ENCODE data around the gene ADAM10.

ADAM10 gene

GRCh38 chr15:58549013-58549784 is 200.3 kb downstream of the ADAM10 start:
- no peak for DNase-seq

DNA sequence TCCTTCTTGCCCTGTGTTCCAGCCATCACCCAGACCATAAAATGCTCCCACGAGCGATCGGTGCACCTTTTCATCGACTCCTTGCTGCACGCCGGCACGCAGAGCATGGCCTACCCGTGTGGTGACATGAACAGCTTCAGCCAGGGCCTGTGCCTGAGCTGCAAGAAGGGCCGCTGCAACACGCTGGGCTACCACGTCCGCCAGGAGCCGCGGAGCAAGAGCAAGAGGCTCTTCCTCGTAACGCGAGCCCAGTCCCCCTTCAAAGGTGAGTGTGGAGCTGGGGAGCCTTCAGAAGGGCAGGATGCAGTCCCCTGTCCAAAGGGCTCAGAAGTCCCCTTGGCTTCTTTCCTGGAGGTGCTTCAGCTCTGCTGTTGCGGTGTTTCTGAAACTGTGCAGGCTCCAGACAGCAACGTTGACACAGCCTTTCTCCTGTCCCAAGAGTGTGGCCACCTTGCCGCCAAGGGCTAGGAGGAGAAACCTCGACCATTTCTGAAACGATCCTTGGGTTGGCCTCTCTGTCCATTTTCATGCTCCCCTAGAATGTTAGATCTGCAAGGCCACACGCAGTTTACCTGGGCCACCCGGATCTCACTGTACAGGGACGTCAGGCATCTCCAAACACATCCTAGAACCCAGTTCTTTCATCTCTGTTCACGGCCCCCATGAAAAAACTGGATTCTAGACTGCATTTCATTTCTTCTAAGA is 201.0 kb downstream of the ADAM10 start:
- DNase-seq, result no peak

GRCh38 chr15:58547628-58548307 is 201.7 kb downstream of the ADAM10 start:
- DNase-seq, result no peak

DNA sequence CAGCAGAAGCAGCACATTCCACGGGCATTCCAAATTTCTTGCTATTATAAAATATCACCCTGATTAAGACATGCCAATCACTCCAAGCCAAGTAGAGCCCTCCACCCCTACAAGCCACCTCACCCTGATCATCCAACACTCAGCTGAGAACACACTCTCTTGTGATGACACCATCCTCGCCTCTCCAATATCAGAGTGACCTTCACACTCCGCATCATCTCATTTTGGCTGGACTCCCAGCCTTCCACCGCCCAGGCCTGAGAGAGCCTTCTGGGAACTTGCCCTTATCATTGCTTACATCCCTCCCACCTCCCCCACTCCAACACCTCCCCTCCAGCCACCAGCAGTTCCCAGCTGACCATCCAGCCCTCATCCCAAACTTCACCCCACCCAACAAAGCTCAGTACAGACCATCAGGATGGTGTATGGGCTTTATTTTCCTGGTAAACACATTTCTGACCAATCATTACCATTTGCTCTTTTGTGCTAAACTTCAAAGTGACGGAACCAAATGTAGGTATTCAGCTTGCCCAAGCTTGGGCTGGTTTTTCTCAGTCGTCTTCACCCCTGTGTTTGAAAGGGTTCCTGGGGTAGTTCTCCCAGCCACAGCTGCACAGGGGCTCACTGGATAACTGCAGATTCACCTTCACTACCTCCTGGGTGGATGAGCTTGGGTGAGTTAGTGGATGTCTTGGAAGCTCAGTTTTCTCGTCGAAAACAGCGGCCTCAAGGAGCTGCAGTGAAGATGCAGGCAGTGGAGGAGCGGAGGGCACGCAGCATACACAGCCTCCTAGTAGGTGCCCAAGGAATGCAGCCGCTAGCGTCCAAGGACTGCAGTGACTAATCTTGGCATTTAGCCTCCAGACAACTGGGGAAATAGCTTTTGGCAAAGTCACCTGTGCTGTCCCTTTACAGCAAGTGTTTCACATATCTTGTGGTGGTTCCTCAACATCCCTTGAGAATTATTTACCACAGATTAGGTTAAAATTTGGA is 202.6 kb downstream of the ADAM10 start:
- no peak for DNase-seq

DNA sequence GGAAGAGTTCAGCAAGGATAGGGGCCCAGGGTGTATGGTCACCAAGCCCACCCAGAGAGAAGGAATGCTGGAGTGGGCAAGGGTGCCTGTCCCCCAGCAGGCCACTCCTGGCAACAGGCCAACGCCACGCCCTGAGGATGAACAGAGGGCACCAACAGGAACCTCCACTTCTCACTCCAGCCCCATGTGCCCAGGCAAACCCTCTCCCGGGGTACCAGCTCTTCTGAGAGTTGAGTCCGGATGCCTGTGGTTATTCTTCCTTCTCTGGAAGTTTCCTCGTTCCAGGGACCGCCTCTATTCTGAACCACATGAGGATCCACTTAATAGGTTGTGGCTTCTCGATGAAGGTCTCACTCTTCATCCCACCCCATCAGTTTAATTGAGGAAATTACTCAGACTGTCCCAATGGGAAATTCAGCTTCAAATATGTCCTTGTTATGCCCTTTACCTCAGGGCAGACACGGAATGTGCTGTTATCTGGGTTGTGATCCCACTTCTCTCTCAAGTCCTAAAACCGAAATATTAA is 203.4 kb downstream of the ADAM10 start:
- DNase-seq, result no peak

DNA sequence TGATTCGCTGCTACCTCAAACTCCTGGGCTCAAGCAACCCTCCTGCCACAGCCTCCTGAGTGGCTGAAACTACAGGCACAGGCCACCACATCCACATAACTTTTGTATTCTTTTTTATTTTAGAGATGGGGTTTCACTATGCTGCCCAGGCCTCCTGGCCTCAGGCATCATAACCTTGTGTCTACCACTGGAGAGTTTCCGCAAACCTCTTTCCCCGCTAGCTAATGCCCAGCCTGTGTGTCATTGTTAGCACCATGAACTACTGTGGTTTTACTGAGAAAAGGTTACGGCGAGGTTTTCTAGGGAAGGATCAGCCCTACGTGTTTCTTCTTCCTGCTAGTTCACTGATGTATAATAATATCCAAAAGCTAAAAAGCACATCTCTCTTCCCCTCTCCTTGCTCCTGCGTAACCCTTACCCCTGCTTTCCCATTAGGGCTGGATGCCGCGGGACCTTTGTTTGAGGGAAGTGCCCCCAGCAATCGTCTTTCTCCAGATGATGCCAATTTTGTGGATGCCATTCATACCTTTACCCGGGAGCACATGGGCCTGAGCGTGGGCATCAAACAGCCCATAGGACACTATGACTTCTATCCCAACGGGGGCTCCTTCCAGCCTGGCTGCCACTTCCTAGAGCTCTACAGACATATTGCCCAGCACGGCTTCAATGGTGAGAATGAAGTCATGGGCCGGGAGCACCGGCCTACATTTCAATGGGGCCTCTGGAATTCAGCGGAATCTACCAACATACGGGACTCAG is 204.0 kb downstream of the ADAM10 start:
- DNase-seq, result no peak

DNA sequence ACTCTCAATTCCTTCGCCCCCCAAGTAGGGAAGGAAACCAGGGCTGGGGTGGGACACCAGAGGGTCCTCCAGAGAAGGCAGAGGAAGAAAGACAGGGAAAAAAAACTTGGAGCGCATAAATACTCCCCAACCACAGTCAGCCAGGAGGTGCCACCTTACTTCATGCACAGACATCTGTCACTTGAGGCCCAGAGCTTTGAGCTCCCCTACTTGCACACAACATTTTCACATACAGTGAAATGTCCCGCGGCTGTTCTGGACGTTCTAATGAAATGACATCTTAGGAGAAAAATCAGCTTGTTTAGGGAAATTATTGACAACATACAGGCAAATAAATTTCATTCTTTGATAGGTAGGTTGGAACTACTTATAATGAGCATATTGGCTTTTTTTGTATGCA is 204.8 kb downstream of the ADAM10 start:
- DNase-seq, result no peak

DNA sequence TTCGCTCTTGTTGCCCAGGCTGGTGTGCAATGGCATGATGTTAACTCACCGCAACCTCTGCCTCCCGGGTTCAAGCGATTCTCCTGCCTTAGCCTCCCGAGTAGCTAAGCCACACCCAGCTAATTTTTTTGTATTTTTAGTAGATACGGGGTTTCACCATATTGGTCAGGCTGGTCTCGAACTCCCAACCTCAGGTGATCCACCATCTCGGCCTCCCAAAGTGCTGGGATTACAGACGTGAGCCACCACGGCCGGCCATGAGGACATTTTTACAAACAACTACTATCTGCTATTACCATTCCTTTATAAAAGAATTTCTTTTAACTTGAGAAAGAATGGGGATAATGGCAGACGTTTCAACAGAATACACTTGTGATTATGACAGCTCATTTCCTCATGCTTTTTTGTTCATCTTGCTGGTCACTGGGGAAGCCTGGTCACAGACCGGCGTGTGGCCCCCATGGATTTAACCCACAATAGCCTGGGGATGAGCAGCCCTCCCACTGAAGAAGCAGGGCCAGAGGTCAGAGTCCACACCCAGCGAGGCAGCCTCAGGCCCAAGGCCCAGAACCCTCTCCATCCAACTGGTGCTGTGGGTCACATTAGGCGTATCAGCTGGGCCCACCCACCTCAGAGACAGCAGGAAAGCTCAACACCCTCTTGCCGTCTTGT is 205.7 kb downstream of the ADAM10 start:
- no peak for DNase-seq

DNA sequence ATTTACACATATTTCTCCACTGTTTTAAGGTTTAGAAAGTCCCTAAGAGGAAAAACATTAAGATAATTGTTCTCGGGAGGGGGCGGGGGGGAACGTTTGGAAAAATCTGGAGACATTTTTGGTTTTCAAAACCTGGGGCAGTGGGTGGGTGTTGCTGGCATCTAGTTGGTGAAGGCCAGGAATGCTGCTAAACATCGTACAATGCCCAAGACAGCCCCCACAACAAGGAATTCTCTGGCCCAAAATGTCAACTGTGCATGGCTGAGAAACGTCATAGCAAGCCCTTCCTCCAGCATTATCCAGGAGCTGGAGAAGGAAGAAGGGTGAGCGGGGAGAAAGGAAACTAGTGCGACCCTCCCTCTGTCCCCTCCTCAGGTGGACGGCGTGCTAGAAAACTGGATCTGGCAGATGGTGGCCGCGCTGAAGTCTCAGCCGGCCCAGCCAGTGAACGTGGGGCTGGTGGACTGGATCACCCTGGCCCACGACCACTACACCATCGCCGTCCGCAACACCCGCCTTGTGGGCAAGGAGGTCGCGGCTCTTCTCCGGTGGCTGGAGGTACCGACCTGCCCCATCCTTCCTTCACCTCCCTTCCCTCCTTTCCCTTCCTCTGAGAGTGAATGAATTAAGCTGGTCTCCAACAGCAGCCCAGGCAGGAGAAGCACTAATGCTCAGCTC is 208.0 kb downstream of the ADAM10 start:
- DNase-seq, result no peak

GRCh38 chr15:58539548-58539947 is 210.0 kb downstream of the ADAM10 start:
- DNase-seq, result no peak

GRCh38 chr15:58538901-58539300 is 210.6 kb downstream of the ADAM10 start:
- DNase-seq, result no peak

All from NCI-H1092 (cell line).